NCI-H2029 (cell line): ENCODE results near the gene AGBL5.
A peak's percentile ranks its signal among the peaks of the same experiment; 100 is the strongest.

Experiments used
- DNase-seq: peaks from one replicate; lab custom pipeline; 2025; lab: John Stamatoyannopoulos, UW

AGBL5 gene

GRCh38 chr2:27050996-27051901 is at the start of gene AGBL5:
AGBL5 (plus strand) TSS chr2:27051668; CDS start chr2:27052959, 1,291 bp downstream.
- peak; percentile 87 for DNase-seq

- DNase-seq, result no peak
Measured at GRCh38 chr2:27001950-27002349, 49.5 kb upstream of the AGBL5 start.

GRCh38 chr2:27003007-27003406 is 48.5 kb upstream of the AGBL5 start:
- DNase-seq, result no peak

- no peak for DNase-seq
Measured at GRCh38 chr2:27003857-27004256, 47.6 kb upstream of the AGBL5 start.

- no peak for DNase-seq
Measured at GRCh38 chr2:27006602-27007415, 44.7 kb upstream of the AGBL5 start.

GRCh38 chr2:27007416-27008374 is 43.8 kb upstream of the AGBL5 start:
- no peak for DNase-seq

GRCh38 chr2:27008678-27009077 is 42.8 kb upstream of the AGBL5 start:
- no peak for DNase-seq

- no peak for DNase-seq
Measured at GRCh38 chr2:27009083-27009482, 42.4 kb upstream of the AGBL5 start.

GRCh38 chr2:27009716-27010115 is 41.8 kb upstream of the AGBL5 start:
- no peak for DNase-seq

GRCh38 chr2:27010139-27010538 is 41.3 kb upstream of the AGBL5 start:
- no peak for DNase-seq

GRCh38 chr2:27013738-27014137 is 37.7 kb upstream of the AGBL5 start:
- DNase-seq, result no peak

- DNase-seq, result no peak
Measured at GRCh38 chr2:27014771-27015433, 36.6 kb upstream of the AGBL5 start.

GRCh38 chr2:27016801-27017325 is 34.6 kb upstream of the AGBL5 start:
- peak; percentile 57 for DNase-seq

- no peak for DNase-seq
Measured at GRCh38 chr2:27018142-27018541, 33.3 kb upstream of the AGBL5 start.

GRCh38 chr2:27019459-27019858 is 32.0 kb upstream of the AGBL5 start:
- DNase-seq, result no peak

GRCh38 chr2:27019931-27020855 is 31.3 kb upstream of the AGBL5 start:
- no peak for DNase-seq

- DNase-seq, result no peak
Measured at GRCh38 chr2:27021253-27022049, 30.0 kb upstream of the AGBL5 start.

GRCh38 chr2:27023740-27024139 is 27.7 kb upstream of the AGBL5 start:
- DNase-seq, result no peak

GRCh38 chr2:27024188-27024587 is 27.3 kb upstream of the AGBL5 start:
- no peak for DNase-seq
